Gastrocnemius medialis (tissue), 4 donors: ENCODE measurements around the gene SSTR4. TPM values are rescaled to one million over a fixed set of nuclear protein-coding genes. Genes with fewer than 3 reads are reported as not detected.

Source experiments
- ATAC-seq, 2 donors: fragments of 150-250 bp; one replicate each; pipeline ENCODE4 v1.9.1; 2016
- DNase-seq, 2 donors: peaks; one replicate each; pipeline ENCODE4 v3.0.0-alpha.2; 2019
- H3K27ac ChIP-seq, 4 donors: fragments of 200-600 bp; sonication (generic); 1 replicate in 1 of 4; 2 replicates in 3 of 4; pipeline ENCODE4 v1.5.1; 2016 to 2018; ENCODE audit warnings: mild to moderate bottlenecking in 2 of 4, moderate library complexity in 1 of 4
- H3K27me3 ChIP-seq, 3 donors: fragments of 200-600 bp; sonication (generic) in 2 of 3; 1 replicate in 1 of 3; 2 replicates in 2 of 3; pipeline versions ENCODE4 v1.5.1 to v1.6.0; 2016 to 2019; ENCODE audit warnings: mild to moderate bottlenecking in 1 of 3, moderate library complexity in 1 of 3
- H3K36me3 ChIP-seq, 2 donors: fragments of 200-600 bp; sonication (generic) in 1 of 2; one replicate each; pipeline ENCODE4 v1.5.1; 2017 to 2018
- H3K4me1 ChIP-seq, 2 donors: fragments of 200-600 bp; sonication (generic) in 1 of 2; one replicate each; pipeline ENCODE4 v1.5.1; 2016 to 2017; ENCODE audit warnings: mild to moderate bottlenecking in 2 of 2
- H3K4me3 ChIP-seq, 4 donors: fragments of 200-600 bp; sonication (generic) in 3 of 4; 1 replicate in 1 of 4; 2 replicates in 3 of 4; pipeline ENCODE4 v1.5.1; 2016 to 2019; ENCODE audit warnings: mild to moderate bottlenecking in 2 of 4
- H3K9me3 ChIP-seq, 3 donors: fragments of 200-600 bp; sonication (generic) in 2 of 3; 1 replicate in 1 of 3; 2 replicates in 2 of 3; pipeline ENCODE4 v1.5.1; 2016 to 2019
- CTCF ChIP-seq, 5 experiments: fragments of 450-650 bp in 3 of 5; fragments of 200-600 bp in 2 of 5; sonication (generic) in 2 of 5; IDR thresholded peaks in 4 of 5; conservative IDR thresholded peaks in 1 of 5; 1 replicate in 4 of 5; 2 replicates in 1 of 5; pipeline ENCODE4 v1.5.1; 2016 to 2019; ENCODE audit warnings: antibody characterized with exemption in 5 of 5, mild to moderate bottlenecking in 3 of 5, moderate library complexity in 3 of 5
- POLR2A ChIP-seq, 2 donors: fragments of 450-650 bp; IDR thresholded peaks; one replicate each; pipeline ENCODE4 v1.6.1; 2017; ENCODE audit warnings: antibody characterized with exemption in 2 of 2, mild to moderate bottlenecking in 2 of 2, moderate library complexity in 2 of 2
- in situ Hi-C, 4 donors: fragments of 200-750 bp; cut with MboI; loops; one replicate each; pipeline versions ENCODE4 v1.15.0 to v1.8.0; 2017; ENCODE audit warnings: low sequenced_read_pairs in 4 of 4
- intact Hi-C: fragments of 100-400 bp; cut with DNase I; formaldehyde crosslinking; loops from one replicate; pipeline ENCODE4 v1.15.1; 2023; ENCODE audit warnings: low total_unique reads
- total RNA-seq, 4 donors: library from RNA; depleted of rRNA; stranded (reverse); fragments of >200 nt; gene quantifications; one replicate each; pipeline versions ENCODE4 v1.1.0 to v1.2.3, GENCODE V29; 2016

SSTR4 gene
- total RNA-seq, 4 donors from 2014 or later, result not detected

- H3K36me3 ChIP-seq, result no peaks in the 10 kb centered on the region
- ATAC-seq, result no peak
- no peak for TF ChIP-seq POLR2A (IDR thresholded peaks at IDR 0.05)
- no peak for TF ChIP-seq CTCF (IDR thresholded peaks at IDR 0.05 in 4 of 5, conservative IDR thresholded peaks at IDR 0.05 in 1 of 5)
- no peak for DNase-seq
- in situ Hi-C loops (loop anchor here (25.0 kb wide), 3 partner anchors 302 to 348 kb away; no protein-coding TSS in a partner anchor), intact Hi-C loops (no loop called here)
- H3K27me3 ChIP-seq, result peaks cover 7 to 23% (median 12%) of the 10 kb centered on the region in 3 donors
- H3K4me1 ChIP-seq, result no peaks in the 10 kb centered on the region
- no peak overlapping the region for H3K4me3 ChIP-seq
- no peak overlapping the region for H3K27ac ChIP-seq
- H3K9me3 ChIP-seq, result no peaks in the 10 kb centered on the region
Observed at GRCh38 chr20:23035731-23036130, 619 bp downstream of the SSTR4 start.

- Histone ChIP-seq H3K27me3 (peaks cover 7 to 23% (median 12%) of the 10 kb centered on the region in 3 donors), H3K4me1 (no peaks in the 10 kb centered on the region), H3K4me3 (no peak overlapping the region), H3K27ac (no peak overlapping the region), H3K36me3 (no peaks in the 10 kb centered on the region), H3K9me3 (no peaks in the 10 kb centered on the region)
- intact Hi-C loops (no loop called here), in situ Hi-C loops (loop anchor here (25.0 kb wide), 3 partner anchors 301 to 349 kb away; no protein-coding TSS in a partner anchor)
- DNase-seq (no peak), ATAC-seq (no peak)
- TF ChIP-seq POLR2A (IDR thresholded peaks at IDR 0.05), result no peak
- TF ChIP-seq CTCF (IDR thresholded peaks at IDR 0.05 in 4 of 5, conservative IDR thresholded peaks at IDR 0.05 in 1 of 5), result no peak
Observed at GRCh38 chr20:23036371-23036770, 1.3 kb downstream of the SSTR4 start.

- no peak overlapping the region for H3K4me3 ChIP-seq
- no peak overlapping the region for H3K27ac ChIP-seq
- no peak for ATAC-seq
- no peaks in the 10 kb centered on the region for H3K4me1 ChIP-seq
- no peaks in the 10 kb centered on the region for H3K36me3 ChIP-seq
- intact Hi-C loops (no loop called here), in situ Hi-C loops (loop anchor here (25.0 kb wide), 3 partner anchors 300 to 350 kb away; no protein-coding TSS in a partner anchor)
- TF ChIP-seq POLR2A (IDR thresholded peaks at IDR 0.05) (no peak), CTCF (IDR thresholded peaks at IDR 0.05 in 4 of 5, conservative IDR thresholded peaks at IDR 0.05 in 1 of 5) (no peak)
- H3K27me3 ChIP-seq, result peaks cover 7 to 23% (median 12%) of the 10 kb centered on the region in 3 donors
- DNase-seq, result no peak
- no peaks in the 10 kb centered on the region for H3K9me3 ChIP-seq
Observed at GRCh38 chr20:23037017-23037481, 1.9 kb downstream of the SSTR4 start.

GRCh38 chr20:23039136-23039875 is 4.2 kb downstream of the SSTR4 start:
- in situ Hi-C loops, result loop anchor here (25.0 kb wide), 3 partner anchors 298 to 352 kb away; no protein-coding TSS in a partner anchor

More at GRCh38 chr20:23039136-23039875, 4.2 kb downstream of the SSTR4 start:
- DNase-seq, result no peak
- TF ChIP-seq POLR2A (IDR thresholded peaks at IDR 0.05) (no peak), CTCF (IDR thresholded peaks at IDR 0.05 in 4 of 5, conservative IDR thresholded peaks at IDR 0.05 in 1 of 5) (no peak)
- Histone ChIP-seq H3K4me1 (no peaks in the 10 kb centered on the region), H3K27ac (no peak overlapping the region), H3K36me3 (no peaks in the 10 kb centered on the region), H3K9me3 (no peaks in the 10 kb centered on the region), H3K27me3 (peaks cover 7 to 23% (median 12%) of the 10 kb centered on the region in 3 donors), H3K4me3 (no peak overlapping the region)
- no peak for ATAC-seq
- intact Hi-C loops, result no loop called here
